OCI-LY1 (cell line): ENCODE results near the gene STAC2.

Experiments used
- CTCF ChIP-seq: fragments of 200-600 bp; sonication (generic), shearing (Covaris generic); IDR thresholded peaks from 2 replicates; pipeline ENCODE4 v1.5.1; 2017; ENCODE audit warnings: mild to moderate bottlenecking, antibody characterized with exemption, low read length, moderate library complexity, mixed read lengths
- EZH2 ChIP-seq: fragments of 200-600 bp; sonication (generic), shearing (Covaris generic); IDR thresholded peaks from 2 replicates; pipeline ENCODE4 v1.8.0; 2017; ENCODE audit warnings: borderline replicate concordance, mixed run types, mild to moderate bottlenecking, antibody characterized with exemption, low read length, moderate library complexity, mixed read lengths

DNA sequence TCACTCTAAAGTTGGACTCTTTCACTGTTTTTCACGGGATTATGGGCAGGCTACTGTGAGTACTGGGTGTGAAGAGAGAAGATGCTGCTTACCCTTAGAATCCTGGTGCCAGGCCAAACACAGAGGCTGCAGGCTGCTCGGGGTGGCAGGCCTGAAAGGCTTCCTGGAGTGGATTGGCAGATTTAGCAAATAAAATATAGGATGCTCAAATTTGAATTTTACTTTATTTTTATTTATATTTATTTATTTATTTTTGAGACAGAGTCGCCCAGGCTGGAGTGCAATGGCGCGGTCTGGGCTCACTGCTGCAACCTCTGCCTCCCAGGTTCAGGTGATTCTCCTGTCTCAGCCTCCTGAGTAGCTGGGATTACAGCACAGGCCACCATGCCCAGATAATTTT is 14.9 kb upstream of the STAC2 start:
- TF ChIP-seq CTCF, result no peak
- TF ChIP-seq EZH2, result no peak
